ENCODE results near the gene RHO.
"Not testable (repeated sequence)": the region's sequence is repeated elsewhere in the genome, so short reads cannot be mapped to it uniquely, and the experiment has no call there.

The RHO gene

GRCh38 chr3:129543156-129543790 is 14.8 kb downstream of the RHO start, which contains the start of gene H1-8:
Gene H1-8, plus strand, starts transcription at chr3:129543175. Its CDS starts 44 bp downstream, at chr3:129543219.
- DNase-seq (ENCODE audit: low read depth in 2 of 2) = no peak

GRCh38 chr3:129543999-129544398 is 15.6 kb downstream of the RHO start:
- DNase-seq (ENCODE audit: low read depth in 2 of 2) = no peak

GRCh38 chr3:129545951-129546350 is 17.5 kb downstream of the RHO start:
- DNase-seq (ENCODE audit: low read depth in 2 of 2) = not testable (repeated sequence)

- no peak for DNase-seq (ENCODE audit: low read depth in 2 of 2)
These were observed 18.8 kb downstream of the RHO start for GRCh38 chr3:129547241-129547640.

GRCh38 chr3:129548104-129548965 is 19.9 kb downstream of the RHO start:
- no peak for DNase-seq (ENCODE audit: low read depth in 2 of 2)

GRCh38 chr3:129549006-129549800 is 20.8 kb downstream of the RHO start:
- no peak for DNase-seq (ENCODE audit: low read depth in 2 of 2)

- DNase-seq (ENCODE audit: low read depth in 2 of 2) = no peak
These were observed 21.4 kb downstream of the RHO start for GRCh38 chr3:129549805-129550204.

GRCh38 chr3:129552287-129553050 is 24.0 kb downstream of the RHO start:
- no peak for DNase-seq (ENCODE audit: low read depth in 2 of 2)

- DNase-seq (ENCODE audit: low read depth in 2 of 2) = no peak
These were observed 24.7 kb downstream of the RHO start for GRCh38 chr3:129553171-129553570.

- no peak for DNase-seq (ENCODE audit: low read depth in 2 of 2)
These were observed 25.3 kb downstream of the RHO start for GRCh38 chr3:129553719-129554118.

- no peak for DNase-seq (ENCODE audit: low read depth in 2 of 2)
These were observed 26.1 kb downstream of the RHO start for GRCh38 chr3:129554356-129555152.

- DNase-seq (ENCODE audit: low read depth in 2 of 2) = no peak
These were observed 26.7 kb downstream of the RHO start for GRCh38 chr3:129555153-129555550.

GRCh38 chr3:129555616-129556357 is 27.3 kb downstream of the RHO start:
- DNase-seq (ENCODE audit: low read depth in 2 of 2) = no peak

GRCh38 chr3:129556358-129556695 is 27.9 kb downstream of the RHO start:
- no peak for DNase-seq (ENCODE audit: low read depth in 2 of 2)

GRCh38 chr3:129556890-129557547 is 28.6 kb downstream of the RHO start:
- no peak for DNase-seq (ENCODE audit: low read depth in 2 of 2)

- no peak for DNase-seq (ENCODE audit: low read depth in 2 of 2)
These were observed 29.1 kb downstream of the RHO start for GRCh38 chr3:129557548-129557894.

- DNase-seq (ENCODE audit: low read depth in 2 of 2) = no peak
These were observed 29.8 kb downstream of the RHO start for GRCh38 chr3:129558081-129558771.

GRCh38 chr3:129558772-129559564 is 30.5 kb downstream of the RHO start:
- no peak for DNase-seq (ENCODE audit: low read depth in 2 of 2)
